H1 (cell line): ENCODE results near the gene KRTAP12-2. TPM values are rescaled to one million over a fixed set of nuclear protein-coding genes. Genes with fewer than 3 reads are reported as not detected.

Source experiments
- EGR1 ChIP-seq: IDR thresholded peaks from 2 replicates; pipeline ENCODE4 v1.6.1; 2011; ENCODE audit warnings: low read depth, low read length, borderline replicate concordance
- GABPA ChIP-seq: IDR thresholded peaks from 2 replicates; pipeline ENCODE4 v1.6.1; 2011; ENCODE audit warnings: mild to moderate bottlenecking, low read length, moderate library complexity, borderline replicate concordance; ENCODE audit not compliant: insufficient read depth
- JUN ChIP-seq: IDR thresholded peaks from 2 replicates; pipeline ENCODE4 v1.6.1; 2011; ENCODE audit warnings: low read depth, mild to moderate bottlenecking, improper control_type of control experiment, low read length
- KDM4A ChIP-seq: IDR thresholded peaks from one replicate; pipeline ENCODE4 v1.7.1; 2012; ENCODE audit warnings: low read depth, mild to moderate bottlenecking, moderate library complexity, low read length, inconsistent platforms; ENCODE audit not compliant: severe bottlenecking
- RNF2 ChIP-seq: fragments of 200-900, 300-1000 bp; sonication (generic); IDR thresholded peaks from 2 replicates; pipeline ENCODE4 v1.7.1; 2016; ENCODE audit warnings: borderline replicate concordance, low read depth, mild to moderate bottlenecking, antibody characterized with exemption, low read length; ENCODE audit not compliant: poor library complexity, severe bottlenecking; ENCODE audit errors: missing control alignments
- SAP30 ChIP-seq: fragments of 300-600 bp; sonication (generic); IDR thresholded peaks from 2 replicates; pipeline ENCODE4 v1.7.1; 2012; ENCODE audit warnings: low read length, moderate library complexity, mild to moderate bottlenecking, inconsistent platforms; ENCODE audit not compliant: insufficient read depth, insufficient replicate concordance
- SUZ12 ChIP-seq: fragments of 200-600 bp; sonication (generic); IDR thresholded peaks from 2 replicates; pipeline ENCODE4 v1.6.1; 2012; ENCODE audit warnings: mild to moderate bottlenecking, inconsistent platforms, low read length, moderate library complexity, mixed read lengths
- TEAD4 ChIP-seq: IDR thresholded peaks from 2 replicates; pipeline ENCODE4 v1.6.1; 2012; ENCODE audit warnings: low read depth, low read length, inconsistent platforms, mixed read lengths
- polyA plus RNA-seq, 7 experiments: library from polyadenylated mRNA; depleted of rRNA in 3 of 7; stranded (reverse) in 5 of 7; unstranded in 2 of 7; fragments of >200 nt in 5 of 7; fragments of 200-250 nt in 2 of 7; gene quantifications; 1 replicate in 5 of 7; 2 replicates in 1 of 7; 4 replicates in 1 of 7; pipeline versions ENCODE4 v1.2.1 to v1.2.3, GENCODE V29; 2011 to 2013; ENCODE audit warnings: missing spikeins in 2 of 7, mixed read lengths in 2 of 7
- total RNA-seq: library from RNA; stranded (reverse); fragmentation: NEBNext Ultra II Directional; extraction: Animal tissue kit (Norgen Biotek cat#: 25700); gene quantifications from 2 replicates; pipeline ENCODE4 v1.2.1, GENCODE V29; 2021
- TF ChIP-seq, protein P1 (sequence below): IDR thresholded peaks from 2 replicates; pipeline ENCODE4 v1.6.1; 2012; ENCODE audit warnings: inconsistent platforms

The KRTAP12-2 gene
- total and polyA plus RNA-seq, 2 of the 8 experiments (the other 6 are each of a cell fraction or from before 2014, with no cell fraction given): 0.50 TPM; not detected in 1

GRCh38 chr21:44709426-44710293 is 42.9 kb upstream of the KRTAP12-2 start (continued):
- TF ChIP-seq RNF2 (peak; percentile 52), SAP30 (no peak), EGR1 (no peak), JUN (no peak), SUZ12 (peak; percentile 91), TEAD4 (no peak), KDM4A (peak; percentile 34), GABPA (no peak)
- TF ChIP-seq, protein P1, sequence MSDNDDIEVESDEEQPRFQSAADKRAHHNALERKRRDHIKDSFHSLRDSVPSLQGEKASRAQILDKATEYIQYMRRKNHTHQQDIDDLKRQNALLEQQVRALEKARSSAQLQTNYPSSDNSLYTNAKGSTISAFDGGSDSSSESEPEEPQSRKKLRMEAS: no peak
- TF ChIP-seq, all 59 proteins: peak for 4
